K562 (cell line): Measurements from ENCODE around the gene PDE2A. TPM values are rescaled to one million over a fixed set of nuclear protein-coding genes. Genes with fewer than 3 reads are reported as not detected.

ENCODE experiments used
- ATAC-seq: fragments of 200-7000 bp; cut with Tn5 transposase; 3 replicates; pipeline ENCODE4 v1.9.1; 2020; ENCODE audit warnings: moderate library complexity
- BruUV-seq: library from RNA; stranded (reverse); fragments of 400-500 nt; replicated peaks from 2 replicates; lab custom pipeline; 2021; lab: Mats Ljungman, UMichigan
- CTCF ChIA-PET: fragments of 300-600 bp; formaldehyde crosslinking; extraction: SDS; loops from one replicate; lab custom pipeline; 2021; ENCODE audit warnings: low intra/inter-chr PET ratio; lab: Yijun Ruan, JAX
- POLR2A ChIA-PET: fragments of 300-600, 350-650 bp; sonication (Branson Sonifier 250); formaldehyde crosslinking; extraction: SDS; loops from one replicate; lab custom pipeline; 2021; ENCODE audit warnings: antibody characterized with exemption, inconsistent platforms; lab: Yijun Ruan, JAX
- DNase-seq, 4 experiments: peaks; one replicate each; pipeline versions ENCODE4 v3.0.0 to v3.0.0-alpha.2; 2011 to 2018; ENCODE audit warnings: low spot score in 3 of 4, mixed read lengths in 3 of 4; ENCODE audit errors: extremely low read depth in 1 of 4
- FAIRE-seq: peaks from 2 replicates; lab custom pipeline; 2011; peaks lifted over from hg19 to GRCh38; lab: Jason Lieb, UNC
- H2AFZ ChIP-seq: 2 replicates; pipeline ENCODE4 v1.6.0; 2011; ENCODE audit warnings: low read depth, low read length, control low read depth, inconsistent platforms
- H3K27ac ChIP-seq: fragments of 200-600 bp; 3 replicates; pipeline ENCODE4 v1.8.0; 2011; ENCODE audit warnings: low read depth, mild to moderate bottlenecking, control low read depth, inconsistent platforms, low read length, moderate library complexity, mixed read lengths; ENCODE audit errors: extremely low read depth
- H3K27me3 ChIP-seq, 2 experiments: fragments of 300-600 bp in 1 of 2; 2 replicates in 1 of 2; 3 replicates in 1 of 2; pipeline versions ENCODE4 v1.6.0 to v1.8.0; 2011; ENCODE audit warnings: inconsistent platforms in 2 of 2, low read length in 2 of 2, mild to moderate bottlenecking in 1 of 2, mixed read lengths in 1 of 2, moderate library complexity in 1 of 2; ENCODE audit not compliant: control insufficient read depth in 2 of 2, insufficient read depth in 2 of 2
- H3K36me3 ChIP-seq: fragments of 300-600 bp; 3 replicates; pipeline ENCODE4 v1.8.0; 2011; ENCODE audit warnings: mild to moderate bottlenecking, low read length, inconsistent platforms; ENCODE audit not compliant: control insufficient read depth, insufficient read depth
- H3K4me1 ChIP-seq, 2 experiments: fragments of 200-600 bp in 1 of 2; replicated peaks in 1 of 2; 2 replicates in 1 of 2; 3 replicates in 1 of 2; pipeline versions ENCODE4 v1.5.1 to v1.8.0; 2011; ENCODE audit warnings: inconsistent platforms in 2 of 2, low read length in 2 of 2, mild to moderate bottlenecking in 1 of 2, mixed read lengths in 1 of 2, moderate library complexity in 1 of 2; ENCODE audit not compliant: control insufficient read depth in 2 of 2, insufficient read depth in 2 of 2
- H3K4me2 ChIP-seq: 2 replicates; pipeline ENCODE4 v1.6.1; 2011; ENCODE audit warnings: low read length, control low read depth, inconsistent platforms, mixed read lengths; ENCODE audit not compliant: insufficient read depth
- H3K4me3 ChIP-seq: fragments of 200-600 bp; sonication (generic), shearing (Covaris generic); 2 replicates; pipeline ENCODE4 v1.5.1; 2016; ENCODE audit warnings: control low read depth, inconsistent platforms
- H3K79me2 ChIP-seq: fragments of 200-600 bp; 3 replicates; pipeline ENCODE4 v1.8.0; 2011; ENCODE audit warnings: low read length, inconsistent platforms; ENCODE audit not compliant: control insufficient read depth, insufficient read depth
- H3K9ac ChIP-seq, 2 experiments: 2 replicates each; pipeline versions ENCODE4 v1.6.0 to v1.6.1; 2011; ENCODE audit warnings: low read depth in 2 of 2, low read length in 2 of 2, control low read depth in 1 of 2, inconsistent platforms in 1 of 2, mild to moderate bottlenecking in 1 of 2, mixed read lengths in 1 of 2; ENCODE audit not compliant: insufficient read depth in 1 of 2
- H3K9me1 ChIP-seq: one replicate; pipeline ENCODE4 v1.6.0; 2011; ENCODE audit warnings: inconsistent platforms, mild to moderate bottlenecking, low read length, moderate library complexity; ENCODE audit not compliant: control insufficient read depth, insufficient read depth
- H3K9me3 ChIP-seq: replicated peaks from 2 replicates; pipeline ENCODE4 v1.5.1; 2011; ENCODE audit warnings: low read depth, low read length, inconsistent platforms; ENCODE audit not compliant: control insufficient read depth, insufficient read depth
- H4K20me1 ChIP-seq: replicated peaks from 2 replicates; pipeline ENCODE4 v1.6.1; 2011; ENCODE audit warnings: low read length, inconsistent platforms, mixed read lengths; ENCODE audit not compliant: control insufficient read depth, insufficient read depth
- BCLAF1 ChIP-seq, 2 experiments: fragments of 450-650 bp in 1 of 2; IDR thresholded peaks; 2 replicates each; pipeline ENCODE4 v1.6.1; 2011 to 2017; ENCODE audit warnings: low read depth in 2 of 2, antibody characterized with exemption in 1 of 2, borderline replicate concordance in 1 of 2, low read length in 1 of 2, mild to moderate bottlenecking in 1 of 2, mixed read lengths in 1 of 2; ENCODE audit not compliant: control insufficient read depth in 1 of 2
- ELK3 ChIP-seq: fragments of 450-650 bp; formaldehyde crosslinking; IDR thresholded peaks from 2 replicates; pipeline ENCODE4 v1.4.0; 2020; ENCODE audit warnings: mild to moderate bottlenecking
- GTF2F1 ChIP-seq: IDR thresholded peaks from 2 replicates; pipeline ENCODE4 v1.6.1; 2011; ENCODE audit warnings: low read depth, low read length, improper control_type of control experiment
- HES1 ChIP-seq: fragments of 450-650 bp; IDR thresholded peaks from 2 replicates; pipeline ENCODE4 v1.6.1; 2016; ENCODE audit warnings: low read depth, mild to moderate bottlenecking, moderate library complexity
- KLF1 ChIP-seq: fragments of 450-650 bp; IDR thresholded peaks from 2 replicates; pipeline ENCODE4 v1.6.1; 2016; ENCODE audit warnings: missing genetic modification characterization, missing compliant biosample characterization
- NONO ChIP-seq, 2 experiments: fragments of 200-400 bp in 1 of 2; fragments of 450-650 bp in 1 of 2; formaldehyde crosslinking in 1 of 2; IDR thresholded peaks; 2 replicates each; pipeline ENCODE4 v1.6.1; 2017; ENCODE audit warnings: low read depth in 2 of 2, mild to moderate bottlenecking in 2 of 2, moderate library complexity in 2 of 2, low read length in 1 of 2
- PYGO2 ChIP-seq: fragments of 450-650 bp; IDR thresholded peaks from 2 replicates; pipeline ENCODE4 v1.6.1; 2016; ENCODE audit warnings: mild to moderate bottlenecking, missing genetic modification characterization, moderate library complexity, missing compliant biosample characterization
- SNAPC5 ChIP-seq: fragments of 250-450 bp; sonication (Bioruptor Pico); IDR thresholded peaks from 2 replicates; pipeline ENCODE4 v1.8.0; 2021; ENCODE audit warnings: moderate library complexity, mild to moderate bottlenecking, inconsistent platforms
- WGBS: fragments of 100-300 bp; shearing (Covaris generic); methylation state at CpG from one replicate; pipeline ENCODE4 v1.1.6; 2016; ENCODE audit warnings: low coverage, mixed read lengths; ENCODE audit not compliant: insufficient coverage; ENCODE audit errors: missing lambda C conversion rate; 5-methylcytosine and 5-hydroxymethylcytosine counted together
- in situ Hi-C: fragments of 300-500 bp; cut with MboI; formaldehyde crosslinking; loops from 4 replicates; pipeline ENCODE4 v1.15.0; 2018; ENCODE audit warnings: inconsistent platforms, mixed read lengths
- intact Hi-C: fragments of 100-400 bp; cut with micrococcal nuclease; formaldehyde crosslinking; loops from 2 replicates; pipeline ENCODE4 v1.14.2; 2022
- polyA plus RNA-seq, 8 experiments: library from polyadenylated mRNA; depleted of rRNA in 4 of 8; stranded (reverse) in 5 of 8; unstranded in 3 of 8; fragments of >200 nt; fragmentation: Nextera tagmentation in 2 of 8; fragmentation: Illumina TruSeq in 1 of 8; extraction: Ambion mirVana in 2 of 8; extraction: Trizol in 1 of 8; gene quantifications; 2 replicates each; pipeline versions ENCODE4 v1.2.1 to v1.2.3, GENCODE V29; 2011 to 2014; ENCODE audit warnings: inconsistent platforms in 1 of 8, missing spikeins in 1 of 8
- total RNA-seq, 7 experiments: library from RNA; depleted of rRNA in 6 of 7; stranded (reverse); fragments of >200 nt in 6 of 7; fragmentation: Illumina TruSeq in 2 of 7; extraction: Trizol in 2 of 7; gene quantifications; 2 replicates each; pipeline versions ENCODE4 v1.2.1 to v1.2.3, GENCODE V29; 2011 to 2021; ENCODE audit warnings: low replicate concordance in 1 of 7

Gene PDE2A
- total and polyA plus RNA-seq, 9 of the 15 experiments (the other 6 are each of a cell fraction or from before 2014, with no cell fraction given) = 0.07 to 15.2 (median 1.6) TPM; not detected in 1

GRCh38 chr11:72541257-72541974, 132.8 kb downstream of the PDE2A start:
- H3K4me2 ChIP-seq = no peak overlapping the region
- no peak overlapping the region for H3K9ac ChIP-seq
- no peak for FAIRE-seq
- WGBS = 7% methylated on average over 4 of the region's 4 CpGs
- H3K4me1 ChIP-seq = no peaks in the 10 kb centered on the region
- no peaks in the 10 kb centered on the region for H3K36me3 ChIP-seq
- no peak overlapping the region for H3K4me3 ChIP-seq
- H3K27ac ChIP-seq = no peak overlapping the region
- BruUV-seq = no TSS peak
- H4K20me1 ChIP-seq = no peaks in the 10 kb centered on the region
- ChIA-PET POLR2A (interaction anchor here (0.8 kb wide), 1 partner anchor 18 kb away, joined by 3 read pairs; no protein-coding TSS in a partner anchor), CTCF (no interaction called here)
- in situ Hi-C loops (no loop called here), intact Hi-C loops (no loop called here)
- H3K9me1 ChIP-seq = peaks cover 3% of the 10 kb centered on the region
- no peak overlapping the region for H2AFZ ChIP-seq
- no peak for TF ChIP-seq PYGO2 (tag)
- TF ChIP-seq NONO (IDR thresholded peaks at IDR 0.05; ENCODE audit: low read depth in 2 of 2, low read length in 1 of 2) = no peak
- no peak for TF ChIP-seq BCLAF1 (IDR thresholded peaks at IDR 0.05; ENCODE audit: borderline replicate concordance in 1 of 2, control insufficient read depth in 1 of 2, low read depth in 2 of 2, low read length in 1 of 2)
- TF ChIP-seq GTF2F1 = no peak
- no peak for TF ChIP-seq SNAPC5 (CRISPR knock-in tag)
- no peak for TF ChIP-seq HES1
- no peak for TF ChIP-seq ELK3 (CRISPR knock-in tag)
- no peak for TF ChIP-seq KLF1 (tag)
- H3K79me2 ChIP-seq = no peaks in the 10 kb centered on the region
- ATAC-seq = no peak
- no peaks in the 10 kb centered on the region for H3K9me3 ChIP-seq
- no peak for DNase-seq
- H3K27me3 ChIP-seq = peaks cover 20 to 51% of the 10 kb centered on the region in 2 experiments; a peak in 4 of 5 replicates
